ENCODE results near the gene JOSD1. TPM values are rescaled to one million over a fixed set of nuclear protein-coding genes. Genes with fewer than 3 reads are reported as not detected.
A peak's percentile ranks its signal among the peaks of the same experiment; 100 is the strongest.

JOSD1 gene
- total and polyA plus RNA-seq, 2 experiments from 2014 or later, result 18.6 to 104 TPM

GRCh38 chr22:38735465-38736256, 34.9 kb upstream of the JOSD1 start:
- Histone ChIP-seq H3K27me3 (no peaks in the 10 kb centered on the region), H3K9me2 (replicated peaks; ENCODE audit: insufficient read depth) (no peaks in the 10 kb centered on the region), H3K36me3 (replicated peaks; ENCODE audit: insufficient read depth, low read depth) (no peaks in the 10 kb centered on the region), H3K4me2 (no peak overlapping the region), H2AFZ (no peak overlapping the region), H4K20me1 (ENCODE audit: insufficient read depth, poor library complexity, severe bottlenecking) (no peaks in the 10 kb centered on the region), H3K4me3 (no peak overlapping the region), H3K9me3 (ENCODE audit: low read depth) (no peaks in the 10 kb centered on the region), H3K27ac (no peak overlapping the region), H3K79me2 (no peaks in the 10 kb centered on the region), H3K4me1 (ENCODE audit: insufficient read depth) (no peaks in the 10 kb centered on the region)
- TF ChIP-seq EZH2 (IDR thresholded peaks at IDR 0.05; ENCODE audit: borderline replicate concordance) (no peak), EZH2phosphoT487 (IDR thresholded peaks at IDR 0.05; ENCODE audit: low read depth, severe bottlenecking, unreplicated experiment) (no peak), CTCF (IDR thresholded peaks at IDR 0.05; ENCODE audit: poor library complexity) (no peak)
- no peak for DNase-seq (ENCODE audit: low spot score)
- 90% methylated on average over 15 of the region's 15 CpGs for WGBS (ENCODE audit: low lambda C conversion rate, missing lambda C conversion rate)

DNA sequence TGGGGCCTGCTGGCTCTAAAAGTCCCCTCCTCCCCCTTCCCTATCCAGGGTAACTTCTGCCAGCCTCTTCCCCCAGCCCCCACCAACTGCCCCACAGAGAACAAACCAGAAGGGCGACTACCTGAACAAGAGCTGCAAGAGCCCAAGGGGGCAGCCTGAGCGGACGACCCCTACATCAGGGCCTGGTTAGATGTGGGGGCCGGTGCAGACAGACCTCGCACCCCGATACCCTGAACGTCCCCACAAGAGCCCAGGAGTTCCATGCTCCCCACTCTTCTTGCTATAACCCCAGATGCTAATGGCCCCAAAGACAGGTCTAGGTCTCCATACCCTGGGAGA, 34.4 kb upstream of the JOSD1 start:
- Histone ChIP-seq H3K4me1 (ENCODE audit: insufficient read depth) (no peaks in the 10 kb centered on the region), H3K27me3 (no peaks in the 10 kb centered on the region), H3K36me3 (replicated peaks; ENCODE audit: insufficient read depth, low read depth) (no peaks in the 10 kb centered on the region), H2AFZ (no peak overlapping the region), H3K27ac (no peak overlapping the region), H3K9me2 (replicated peaks; ENCODE audit: insufficient read depth) (no peaks in the 10 kb centered on the region), H3K4me2 (no peak overlapping the region), H3K9me3 (ENCODE audit: low read depth) (no peaks in the 10 kb centered on the region), H3K79me2 (no peaks in the 10 kb centered on the region), H3K4me3 (no peak overlapping the region), H4K20me1 (ENCODE audit: insufficient read depth, poor library complexity, severe bottlenecking) (no peaks in the 10 kb centered on the region)
- TF ChIP-seq CTCF (IDR thresholded peaks at IDR 0.05; ENCODE audit: poor library complexity), result no peak
- no peak for TF ChIP-seq EZH2 (IDR thresholded peaks at IDR 0.05; ENCODE audit: borderline replicate concordance)
- no peak for TF ChIP-seq EZH2phosphoT487 (IDR thresholded peaks at IDR 0.05; ENCODE audit: low read depth, severe bottlenecking, unreplicated experiment)
- no peak for DNase-seq (ENCODE audit: low spot score)
- WGBS (ENCODE audit: low lambda C conversion rate, missing lambda C conversion rate), result over 99% methylated on average over 7 of the region's 7 CpGs

- 96% methylated on average over 13 of the region's 13 CpGs for WGBS (ENCODE audit: low lambda C conversion rate, missing lambda C conversion rate)
- no peaks in the 10 kb centered on the region for H3K9me3 ChIP-seq (ENCODE audit: low read depth)
- H3K36me3 ChIP-seq (replicated peaks; ENCODE audit: insufficient read depth, low read depth), result no peaks in the 10 kb centered on the region
- no peaks in the 10 kb centered on the region for H3K27me3 ChIP-seq
- H3K79me2 ChIP-seq, result no peaks in the 10 kb centered on the region
- H3K4me3 ChIP-seq, result no peak overlapping the region
- TF ChIP-seq EZH2 (IDR thresholded peaks at IDR 0.05; ENCODE audit: borderline replicate concordance) (no peak), CTCF (IDR thresholded peaks at IDR 0.05; ENCODE audit: poor library complexity) (no peak), EZH2phosphoT487 (IDR thresholded peaks at IDR 0.05; ENCODE audit: low read depth, severe bottlenecking, unreplicated experiment) (no peak)
- H2AFZ ChIP-seq, result no peak overlapping the region
- peak overlapping the region; percentile 81 for H3K27ac ChIP-seq
- no peak for DNase-seq (ENCODE audit: low spot score)
- no peak overlapping the region for H3K4me2 ChIP-seq
- H4K20me1 ChIP-seq (ENCODE audit: insufficient read depth, poor library complexity, severe bottlenecking), result no peaks in the 10 kb centered on the region
- H3K4me1 ChIP-seq (ENCODE audit: insufficient read depth), result no peaks in the 10 kb centered on the region
- no peaks in the 10 kb centered on the region for H3K9me2 ChIP-seq (replicated peaks; ENCODE audit: insufficient read depth)
These were observed 33.8 kb upstream of the JOSD1 start for GRCh38 chr22:38734421-38735100.
